ENCODE data around the gene ZNF407. TPM values are rescaled to one million over a fixed set of nuclear protein-coding genes. Genes with fewer than 3 reads are reported as not detected.

ZNF407 gene
- total RNA-seq, 1 experiment from 2014 or later: 7.6 TPM

DNA sequence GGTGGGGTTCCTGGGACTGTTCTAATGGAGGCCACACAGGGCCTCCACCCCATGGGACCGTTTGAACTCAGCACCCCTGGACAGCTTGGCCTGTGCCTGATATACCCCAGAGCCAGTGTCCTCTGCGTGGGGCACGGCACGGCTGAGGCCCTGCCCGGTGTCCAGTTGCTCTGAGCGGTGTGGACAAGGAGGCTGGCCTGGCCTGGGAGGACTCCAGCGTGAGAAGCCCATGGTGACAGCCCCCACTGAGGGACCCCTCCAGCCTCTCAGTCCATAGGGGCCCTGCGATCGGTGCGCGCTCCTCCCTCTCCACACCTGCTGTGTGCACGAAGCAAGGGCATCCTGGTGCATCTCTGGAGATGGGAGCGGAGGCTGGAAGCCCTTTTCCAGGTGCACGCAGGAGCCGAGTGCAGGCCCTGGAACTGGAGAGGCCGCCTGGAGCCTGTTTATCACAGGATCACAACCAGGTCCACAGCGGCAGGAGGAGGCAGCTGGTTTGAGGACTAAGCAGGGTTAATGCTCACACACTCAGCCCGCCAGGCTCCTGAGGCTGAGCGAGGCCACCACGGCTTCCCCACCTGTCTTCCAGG, 491.0 kb downstream of the ZNF407 start:
- no peak overlapping the region for H3K9ac ChIP-seq (ENCODE audit: low read length)
- ChIA-PET POLR2A (no interaction called here), CTCF (no interaction called here), RAD21 (ENCODE audit: low non-redundant PET in 1 of 2, low total read pairs in 2 of 2, uncharacterized antibody in 2 of 2, unreplicated experiment in 2 of 2) (no interaction called here)
- no peaks in the 10 kb centered on the region for H3K36me3 ChIP-seq (ENCODE audit: control insufficient read depth in 1 of 2, insufficient read depth in 2 of 2, low read length in 2 of 2)
- H3K9me3 ChIP-seq (ENCODE audit: control insufficient read depth in 1 of 2, insufficient read depth in 1 of 2, low read depth in 1 of 2, low read length in 2 of 2): peaks cover 0 to 7% of the 10 kb centered on the region in 2 experiments; a peak in 1 of 4 replicates
- BruUV-seq (replicated peaks): no TSS peak
- no peak overlapping the region for H3K4me3 ChIP-seq (replicated peaks in 1 of 2; ENCODE audit: low read depth in 1 of 2, low read length in 2 of 2)
- ATAC-seq: no peak
- H3K27me3 ChIP-seq (ENCODE audit: insufficient read depth, low read length): no peaks in the 10 kb centered on the region
- H3K79me2 ChIP-seq (ENCODE audit: insufficient read depth, low read length): no peaks in the 10 kb centered on the region
- no peaks in the 10 kb centered on the region for H3K9me2 ChIP-seq (ENCODE audit: insufficient read depth)
- H3K27ac ChIP-seq (ENCODE audit: low read depth, low read length): no peak overlapping the region
- no peak for DNase-seq (ENCODE audit: low read depth, low spot score)
- intact Hi-C loops (cut with micrococcal nuclease): no loop called here
- H4K20me1 ChIP-seq (ENCODE audit: insufficient read depth): no peaks in the 10 kb centered on the region
- H3K4me1 ChIP-seq (ENCODE audit: control insufficient read depth in 1 of 2, insufficient read depth in 2 of 2, low read length in 2 of 2): no peaks in the 10 kb centered on the region
- no peak overlapping the region for H3K4me2 ChIP-seq (ENCODE audit: low read length)
- TF ChIP-seq RAD21 (IDR thresholded peaks at IDR 0.05; ENCODE audit: low read depth): no peak
- TF ChIP-seq, protein P1, sequence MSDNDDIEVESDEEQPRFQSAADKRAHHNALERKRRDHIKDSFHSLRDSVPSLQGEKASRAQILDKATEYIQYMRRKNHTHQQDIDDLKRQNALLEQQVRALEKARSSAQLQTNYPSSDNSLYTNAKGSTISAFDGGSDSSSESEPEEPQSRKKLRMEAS (IDR thresholded peaks at IDR 0.05): no peak
- TF ChIP-seq CBX3 (IDR thresholded peaks at IDR 0.05; ENCODE audit: low read depth): no peak
- no peak for TF ChIP-seq POLR2AphosphoS5 (IDR thresholded peaks at IDR 0.05; ENCODE audit: low read depth, low read length)
- no peak for TF ChIP-seq FOSL1 (IDR thresholded peaks at IDR 0.05; ENCODE audit: low read depth)
- TF ChIP-seq JUND (IDR thresholded peaks at IDR 0.05): no peak
- TF ChIP-seq YY1 (IDR thresholded peaks at IDR 0.05; ENCODE audit: extremely low read depth, insufficient replicate concordance, low read depth, low read length): no peak
- no peak for TF ChIP-seq POLR2A (IDR thresholded peaks at IDR 0.05; ENCODE audit: borderline replicate concordance, extremely low read depth, insufficient read depth, insufficient read length)
- no peak for TF ChIP-seq ZNF274 (IDR thresholded peaks at IDR 0.05; ENCODE audit: low read depth, low read length)
- no peak overlapping the region for H2AFZ ChIP-seq (ENCODE audit: low read depth, low read length, poor library complexity, severe bottlenecking)

DNA sequence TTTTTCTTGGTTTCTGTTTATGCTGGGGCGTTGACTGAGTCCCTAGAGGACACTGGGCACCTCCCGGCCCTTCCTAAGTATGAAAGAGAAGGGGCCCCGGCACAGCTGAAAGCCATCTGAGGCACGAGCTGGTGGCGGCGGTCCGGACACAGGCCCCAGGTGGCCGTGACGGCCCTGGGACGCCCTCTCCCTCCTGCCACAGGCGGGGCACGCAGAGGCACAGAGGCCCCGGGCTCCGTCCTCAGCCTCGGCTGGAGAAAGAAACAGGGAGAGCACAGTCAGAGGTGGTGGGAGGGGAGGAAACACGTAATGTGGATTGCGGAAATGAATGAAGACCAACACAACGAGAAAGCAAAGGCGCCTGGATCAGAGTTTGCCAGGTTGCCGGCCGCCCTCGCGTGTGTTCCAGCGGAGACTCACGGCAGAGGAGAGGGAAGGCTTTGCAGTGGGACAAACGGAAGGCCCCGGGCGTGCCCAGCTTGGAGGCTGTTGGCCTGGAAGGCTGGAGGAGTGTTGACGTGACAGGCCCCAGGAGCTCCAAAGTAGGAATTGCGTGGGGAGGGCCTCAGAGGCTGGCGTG, 492.2 kb downstream of the ZNF407 start:
- Histone ChIP-seq H3K4me2 (ENCODE audit: low read length) (no peak overlapping the region), H3K4me1 (ENCODE audit: control insufficient read depth in 1 of 2, insufficient read depth in 2 of 2, low read length in 2 of 2) (no peaks in the 10 kb centered on the region), H3K4me3 (replicated peaks in 1 of 2; ENCODE audit: low read depth in 1 of 2, low read length in 2 of 2) (no peak overlapping the region), H4K20me1 (ENCODE audit: insufficient read depth) (no peaks in the 10 kb centered on the region), H2AFZ (ENCODE audit: low read depth, low read length, poor library complexity, severe bottlenecking) (no peak overlapping the region), H3K27ac (ENCODE audit: low read depth, low read length) (no peak overlapping the region), H3K36me3 (ENCODE audit: control insufficient read depth in 1 of 2, insufficient read depth in 2 of 2, low read length in 2 of 2) (no peaks in the 10 kb centered on the region), H3K9me2 (ENCODE audit: insufficient read depth) (no peaks in the 10 kb centered on the region), H3K27me3 (ENCODE audit: insufficient read depth, low read length) (no peaks in the 10 kb centered on the region), H3K9ac (ENCODE audit: low read length) (no peak overlapping the region), H3K9me3 (ENCODE audit: control insufficient read depth in 1 of 2, insufficient read depth in 1 of 2, low read depth in 1 of 2, low read length in 2 of 2) (peaks cover 0 to 7% of the 10 kb centered on the region in 2 experiments; a peak in 1 of 4 replicates), H3K79me2 (ENCODE audit: insufficient read depth, low read length) (no peaks in the 10 kb centered on the region)
- ATAC-seq: no peak
- no TSS peak for BruUV-seq (replicated peaks)
- intact Hi-C loops (cut with micrococcal nuclease): no loop called here
- TF ChIP-seq ZNF274 (IDR thresholded peaks at IDR 0.05; ENCODE audit: low read depth, low read length) (no peak), ZFX (IDR thresholded peaks at IDR 0.05) (no peak), EZH2phosphoT487 (IDR thresholded peaks at IDR 0.05; ENCODE audit: borderline replicate concordance) (no peak), FOSL1 (IDR thresholded peaks at IDR 0.05; ENCODE audit: low read depth) (no peak), SRF (IDR thresholded peaks at IDR 0.05; ENCODE audit: low read depth) (no peak), SP1 (IDR thresholded peaks at IDR 0.05; ENCODE audit: low read depth) (no peak)
- TF ChIP-seq, protein P1 (IDR thresholded peaks at IDR 0.05): no peak
- TF ChIP-seq, protein P2, sequence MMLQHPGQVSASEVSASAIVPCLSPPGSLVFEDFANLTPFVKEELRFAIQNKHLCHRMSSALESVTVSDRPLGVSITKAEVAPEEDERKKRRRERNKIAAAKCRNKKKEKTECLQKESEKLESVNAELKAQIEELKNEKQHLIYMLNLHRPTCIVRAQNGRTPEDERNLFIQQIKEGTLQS (IDR thresholded peaks at IDR 0.05): no peak
- no peak for DNase-seq (ENCODE audit: low read depth, low spot score)
- CTCF ChIA-PET: no interaction called here
- RAD21 ChIA-PET (ENCODE audit: low non-redundant PET in 1 of 2, low total read pairs in 2 of 2, uncharacterized antibody in 2 of 2, unreplicated experiment in 2 of 2): no interaction called here
- POLR2A ChIA-PET: no interaction called here
